GM21390 (cell line): ENCODE data around the gene HSPA12B.

Source experiments
- ATAC-seq: cut with Tn5 transposase; IDR thresholded peaks from one replicate; pipeline ENCODE4 v1.9.1; 2021; ENCODE audit not compliant: unreplicated experiment

HSPA12B gene

DNA sequence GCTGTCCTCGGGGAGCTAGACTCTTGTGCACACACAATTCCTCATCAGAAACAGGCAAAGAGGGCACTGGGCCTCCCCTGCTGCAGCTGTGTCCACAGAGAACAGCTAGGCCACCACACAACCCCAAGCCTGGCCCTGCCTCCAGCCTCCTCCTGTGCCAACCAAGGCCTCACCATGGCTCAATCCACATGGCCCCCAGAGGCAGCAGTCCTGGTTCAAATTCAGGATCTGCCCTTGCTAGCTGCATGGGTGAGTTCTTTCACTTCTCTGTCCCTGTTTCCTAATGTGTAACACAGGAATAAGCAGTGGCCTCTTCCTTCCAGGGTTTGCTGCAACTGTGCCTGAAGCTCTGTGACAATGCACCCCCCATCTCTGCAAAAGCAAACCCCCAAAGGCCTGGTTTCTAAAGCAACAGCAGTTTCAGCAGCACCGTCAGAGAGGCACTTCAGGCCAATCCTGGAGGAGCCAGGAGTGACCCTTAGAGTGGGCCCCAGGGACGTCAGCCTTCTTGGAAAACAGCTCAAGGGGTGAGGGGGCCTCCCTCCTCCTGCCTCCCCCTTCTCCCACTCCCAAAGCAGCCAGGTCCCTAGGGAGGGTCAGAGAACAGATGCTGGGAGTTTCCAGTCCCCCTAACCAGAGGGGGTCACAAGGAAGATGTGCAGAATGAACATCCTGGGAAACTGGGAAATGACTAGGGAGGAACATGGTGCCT is 32.8 kb downstream of the HSPA12B start:
- ATAC-seq = no peak

DNA sequence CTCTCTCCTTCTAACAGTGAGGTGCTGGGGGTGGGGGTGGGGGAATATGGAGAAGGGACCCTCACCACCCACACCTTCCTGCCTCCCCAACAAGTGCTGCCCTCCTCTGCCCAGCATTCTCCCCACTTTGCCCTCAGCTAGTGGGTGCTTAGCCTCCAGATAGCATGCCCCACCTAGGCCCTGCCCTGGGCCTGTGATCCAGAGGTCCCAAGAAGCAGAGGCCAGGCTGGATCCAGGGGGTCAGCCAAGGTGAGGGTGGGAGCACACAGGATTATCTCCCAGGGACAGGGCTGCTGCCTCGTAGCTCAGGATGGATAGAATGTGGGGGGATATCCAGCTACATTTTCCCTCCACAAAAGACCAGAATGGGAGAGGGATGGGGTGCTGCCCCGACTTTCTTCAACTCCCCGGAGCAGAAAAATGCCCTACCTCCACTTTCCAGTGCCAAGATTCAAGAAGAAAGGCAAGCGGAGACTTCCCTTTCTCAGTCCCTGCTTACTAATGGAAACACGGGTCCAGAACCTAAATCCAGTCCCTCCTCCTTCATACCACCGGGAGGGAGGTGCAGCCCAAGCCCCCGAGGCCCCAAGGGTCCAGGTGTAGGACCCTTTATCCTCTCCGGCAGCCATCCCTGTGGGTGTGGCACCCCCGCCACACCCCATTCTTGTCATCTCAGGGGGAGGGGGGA is 34.1 kb downstream of the HSPA12B start:
- no peak for ATAC-seq

DNA sequence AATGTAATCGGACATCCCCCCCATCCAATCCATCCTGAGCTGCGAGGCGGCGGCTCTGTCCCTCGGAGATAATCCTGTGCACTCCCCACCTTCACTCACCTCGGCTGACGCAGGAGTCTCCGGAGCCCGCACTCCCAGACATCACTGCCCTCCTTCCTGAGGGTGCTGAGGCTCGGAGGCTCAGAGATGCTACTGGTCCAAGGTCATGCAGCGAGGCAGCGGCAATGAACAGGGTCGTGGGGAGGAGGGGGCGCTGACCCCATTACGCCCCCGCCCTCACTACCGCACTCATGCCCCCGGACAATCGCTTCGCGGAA is 34.6 kb downstream of the HSPA12B start:
- ATAC-seq = no peak

DNA sequence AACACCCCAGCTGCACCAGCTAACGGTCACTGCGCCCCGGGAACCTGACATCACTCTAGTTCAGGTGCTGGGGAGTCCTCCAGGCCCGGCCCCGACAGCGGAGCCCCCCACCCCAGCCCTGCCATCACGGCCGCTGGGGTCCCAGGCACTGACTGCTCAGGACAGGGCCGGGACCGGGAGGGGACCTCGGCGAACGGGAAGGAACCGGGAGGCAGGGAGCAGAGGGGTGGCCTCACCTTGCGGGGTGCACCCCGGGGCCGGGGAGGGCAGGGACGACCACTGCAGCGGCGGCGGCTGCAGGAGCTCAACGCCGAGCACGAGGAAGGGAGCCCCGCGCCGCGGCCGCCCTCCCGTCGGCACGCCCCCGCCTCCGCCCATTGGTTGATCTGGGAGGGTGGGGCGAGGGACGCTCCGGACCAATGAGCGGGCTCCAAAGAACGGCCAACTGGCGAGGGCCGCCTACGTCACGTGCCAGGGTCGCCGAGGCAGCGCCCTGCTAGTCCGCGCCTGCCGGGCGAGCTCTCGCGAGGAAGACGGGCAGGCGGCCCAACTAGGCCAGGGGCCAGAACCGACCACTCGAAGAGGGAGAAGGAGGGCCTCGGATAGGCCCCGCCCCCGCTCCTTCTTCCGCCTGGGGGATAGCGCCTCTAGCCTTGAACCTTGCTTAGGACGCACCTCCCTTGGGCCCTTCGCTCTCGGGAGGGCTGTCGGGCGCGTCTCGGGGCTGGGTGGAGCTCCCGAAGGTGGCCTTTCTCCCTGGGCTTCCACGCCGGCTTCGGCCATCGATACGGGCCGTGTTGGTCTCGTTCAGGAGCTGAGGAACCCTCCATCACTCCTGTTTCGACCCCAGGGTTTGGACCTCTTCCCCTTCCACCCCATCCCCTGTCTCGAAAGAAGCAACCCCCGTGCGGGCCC is 35.2 kb downstream of the HSPA12B start, which contains the start of gene ADISSP:
ADISSP (minus strand) TSS at position 327 of the 915 bp plus-strand sequence. CDS start 7,653 bp downstream, outside the sequence.
- ATAC-seq = peak; percentile 94

DNA sequence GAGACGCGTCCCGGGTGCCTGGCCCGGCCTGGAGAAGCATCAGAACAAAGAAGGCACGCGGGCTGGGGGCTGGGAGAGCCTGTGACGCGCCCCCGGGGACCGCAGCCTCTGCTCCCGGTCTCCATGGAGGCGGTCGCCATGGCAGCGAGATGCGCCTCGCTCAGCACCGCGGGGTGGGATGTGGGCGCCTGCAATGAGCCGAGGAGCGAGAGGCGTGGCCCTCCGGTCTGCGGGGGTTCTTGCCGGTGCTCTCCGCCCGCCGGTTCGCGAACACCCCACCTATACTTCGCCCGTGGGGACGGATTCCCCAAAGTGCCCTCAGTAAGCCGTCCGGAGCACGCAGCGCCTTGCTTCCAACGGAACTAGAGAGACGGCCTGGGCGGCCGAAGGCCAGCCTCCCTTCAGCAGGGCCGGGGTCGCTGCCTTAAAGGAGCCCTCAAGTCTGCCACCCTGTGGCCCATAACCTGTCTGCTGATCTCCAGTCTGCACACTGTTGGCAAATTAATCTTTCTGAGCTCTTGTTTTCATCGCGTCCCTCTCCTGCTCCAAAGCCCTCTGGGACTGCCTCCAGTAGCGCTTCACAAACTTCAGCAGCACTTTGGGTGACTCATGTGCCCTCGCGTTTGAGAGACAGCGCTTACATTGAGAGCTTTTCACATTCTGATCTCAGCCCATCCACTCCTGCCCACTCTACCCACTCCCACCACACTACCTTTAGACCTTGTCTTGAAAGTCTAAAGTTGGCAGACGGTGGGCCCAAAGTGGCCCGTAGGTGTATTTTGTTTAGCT is 36.1 kb downstream of the HSPA12B start:
- ATAC-seq = peak; percentile 36

DNA sequence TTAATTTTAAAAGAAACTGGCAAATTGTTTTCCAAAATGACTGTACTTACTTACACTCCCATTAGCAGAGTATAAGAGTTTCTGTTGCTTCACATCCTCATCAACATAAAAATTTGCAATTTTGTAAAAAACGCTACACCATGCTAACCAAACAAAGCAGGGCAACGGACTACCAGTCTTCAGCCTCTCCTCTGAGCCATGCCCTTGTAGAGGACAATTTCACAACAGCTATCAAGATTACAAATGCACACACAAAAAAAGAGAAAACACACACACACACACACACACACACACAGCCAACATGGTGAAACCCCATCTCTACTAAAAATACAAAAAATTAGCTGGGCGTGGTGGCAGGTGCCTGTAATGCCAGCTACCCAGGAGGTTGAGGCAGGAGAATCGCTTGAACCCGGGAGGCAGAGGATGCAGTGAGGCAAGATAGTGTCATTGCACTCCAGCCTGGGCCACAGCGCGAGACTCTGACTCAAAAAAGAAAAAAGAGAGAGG is 39.1 kb downstream of the HSPA12B start:
- no peak for ATAC-seq

DNA sequence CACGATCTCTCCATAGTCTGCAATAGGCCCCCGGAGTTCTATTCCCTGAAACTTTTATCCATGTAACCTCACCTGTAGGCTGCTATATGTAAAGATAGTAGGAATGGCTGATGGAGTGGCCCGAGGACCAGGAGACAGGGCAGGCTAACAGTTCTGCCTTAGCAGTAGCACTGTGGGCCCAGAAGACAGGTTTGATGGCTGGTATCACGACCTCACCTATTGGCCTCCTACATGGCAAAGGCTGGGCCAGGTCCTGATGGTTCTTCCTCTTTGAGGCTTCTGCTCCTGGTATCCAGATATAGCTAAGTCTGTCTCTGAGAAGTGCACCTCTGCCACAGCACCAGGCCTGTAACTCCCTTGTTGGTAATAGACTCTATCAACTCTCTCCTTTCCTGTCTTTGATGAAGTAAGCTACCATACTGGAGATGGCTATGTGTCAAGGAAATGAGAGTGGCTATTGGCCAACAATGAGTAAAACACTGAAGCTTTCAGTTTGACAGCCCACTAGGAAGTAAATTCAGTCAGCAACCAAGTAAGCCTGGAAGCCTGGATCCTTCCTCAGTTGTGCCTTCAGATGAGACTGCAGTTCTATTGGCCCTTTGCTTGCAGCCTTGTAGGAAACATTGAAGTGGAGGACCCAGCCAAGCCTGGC is 43.1 kb downstream of the HSPA12B start:
- no peak for ATAC-seq

DNA sequence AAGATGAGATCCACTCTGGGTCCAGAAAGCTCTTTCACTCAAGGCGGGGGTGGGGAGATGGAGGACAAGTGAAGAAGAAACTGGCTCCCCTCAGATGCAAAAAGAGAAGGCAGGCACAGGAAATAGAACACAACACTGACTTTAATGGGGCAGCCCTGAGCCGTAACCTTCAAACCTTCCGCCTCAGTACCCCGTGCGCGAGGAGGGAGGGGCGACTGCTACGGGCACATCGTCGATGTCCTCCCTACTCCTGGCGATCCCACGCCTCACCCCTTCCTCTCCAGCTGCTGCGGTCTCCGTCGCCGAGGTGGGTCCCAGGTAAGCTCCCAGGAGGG is 44.9 kb downstream of the HSPA12B start:
- ATAC-seq = peak; percentile 12

DNA sequence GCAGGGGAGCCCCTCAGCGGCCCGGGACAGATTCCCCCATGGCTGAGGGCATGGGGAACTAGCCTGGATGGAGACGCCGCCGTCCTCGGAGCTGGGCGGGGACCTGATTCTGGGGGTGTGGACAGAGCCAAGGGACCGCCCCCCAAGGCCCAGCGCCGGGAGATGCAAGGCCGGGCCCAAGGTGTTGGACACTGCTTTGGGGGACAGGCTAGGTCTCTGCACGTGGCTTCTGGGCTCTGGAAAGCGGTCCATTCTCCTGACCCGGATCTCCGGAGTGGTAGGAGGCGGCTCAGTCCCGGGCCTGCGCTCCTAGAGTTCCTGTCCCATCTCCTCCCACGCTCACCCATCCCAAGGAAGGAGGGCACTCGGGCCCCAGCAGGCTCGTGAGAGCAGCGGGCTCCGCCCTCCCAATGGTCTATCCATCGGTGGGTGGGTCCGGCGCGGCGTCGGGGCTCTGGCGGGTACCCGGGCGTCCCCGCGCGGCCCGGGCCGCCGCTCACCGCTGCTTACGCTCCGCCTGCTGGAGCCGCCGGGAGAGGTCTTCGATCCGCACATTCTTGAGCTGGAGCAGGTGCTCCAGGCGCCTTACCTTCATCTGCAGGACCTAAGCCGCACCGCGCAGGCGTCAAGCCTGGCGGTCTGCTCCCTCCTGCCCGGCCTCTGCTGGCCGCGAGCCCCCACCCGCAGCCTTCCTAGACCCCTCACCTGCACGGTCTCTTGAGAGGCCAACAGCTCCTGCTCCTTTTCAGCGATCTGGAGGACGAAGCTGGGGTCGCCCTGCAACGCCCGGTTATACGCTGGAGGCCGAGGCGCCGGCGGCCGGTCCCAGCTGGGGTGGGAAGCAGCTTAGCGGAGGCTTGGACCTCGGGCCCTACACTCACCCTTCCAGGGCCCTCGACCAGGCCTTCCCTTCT is 45.5 kb downstream of the HSPA12B start:
- ATAC-seq = peak; percentile 49

DNA sequence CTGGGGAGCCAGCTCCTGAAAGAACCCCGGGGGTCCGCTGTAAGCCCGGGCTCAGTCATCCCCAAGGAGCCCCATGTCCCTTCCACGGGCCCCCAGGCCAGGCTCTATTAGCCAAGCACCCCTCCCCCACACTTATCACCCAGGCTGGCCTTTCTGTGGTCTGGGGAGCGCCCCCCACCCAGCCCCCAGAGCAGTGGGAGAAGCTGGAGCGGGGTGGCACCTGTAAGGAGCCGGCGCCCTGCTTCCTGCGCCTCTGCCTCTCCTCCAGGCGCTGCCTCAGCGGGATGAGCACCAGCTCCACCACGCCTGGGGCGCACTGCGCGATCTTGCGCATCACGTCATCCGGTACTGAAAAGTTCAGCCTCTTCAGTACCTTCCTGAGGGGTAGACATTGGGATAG is 46.5 kb downstream of the HSPA12B start:
- no peak for ATAC-seq

DNA sequence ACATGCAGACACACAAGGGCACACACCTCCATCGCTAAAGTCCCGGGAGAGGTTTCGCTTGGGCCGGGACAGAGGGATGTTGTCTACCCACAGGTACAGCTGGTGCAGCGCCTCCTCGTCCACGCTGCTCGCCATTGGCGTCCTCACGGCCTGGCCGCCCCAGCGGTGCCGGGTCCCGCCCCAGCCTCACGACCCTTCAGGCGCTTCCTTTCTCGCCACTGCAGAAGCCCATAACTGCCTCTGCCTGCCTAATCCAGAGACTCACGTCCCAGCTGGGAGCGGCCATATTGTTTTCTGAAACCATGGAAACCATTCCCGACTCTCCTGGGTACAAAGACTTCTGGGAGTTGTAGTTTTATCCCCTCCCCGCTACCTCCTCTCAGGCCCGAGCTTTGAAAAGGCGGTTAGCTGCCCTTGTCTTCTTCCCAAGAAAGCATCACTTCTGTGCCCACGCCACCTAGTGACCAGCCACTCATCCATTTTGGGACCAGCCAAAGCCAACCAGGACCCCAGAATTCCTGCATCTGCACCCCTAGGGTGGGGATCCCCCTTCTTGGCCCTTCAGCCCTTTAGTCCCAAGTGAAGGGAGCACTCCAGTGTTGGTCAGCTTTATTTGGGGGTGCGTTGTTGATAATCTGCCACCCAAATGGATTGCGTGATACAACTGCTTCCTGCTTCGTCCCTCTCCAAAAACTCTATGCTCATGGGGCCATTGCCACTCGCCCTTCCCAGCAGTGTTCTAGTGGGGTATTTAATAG is 48.8 kb downstream of the HSPA12B start, which contains the start of gene SPEF1:
SPEF1 (minus strand) TSS at position 296 of the 758 bp plus-strand sequence; CDS start at position 135, 161 bp downstream.
- ATAC-seq = peak; percentile 59

DNA sequence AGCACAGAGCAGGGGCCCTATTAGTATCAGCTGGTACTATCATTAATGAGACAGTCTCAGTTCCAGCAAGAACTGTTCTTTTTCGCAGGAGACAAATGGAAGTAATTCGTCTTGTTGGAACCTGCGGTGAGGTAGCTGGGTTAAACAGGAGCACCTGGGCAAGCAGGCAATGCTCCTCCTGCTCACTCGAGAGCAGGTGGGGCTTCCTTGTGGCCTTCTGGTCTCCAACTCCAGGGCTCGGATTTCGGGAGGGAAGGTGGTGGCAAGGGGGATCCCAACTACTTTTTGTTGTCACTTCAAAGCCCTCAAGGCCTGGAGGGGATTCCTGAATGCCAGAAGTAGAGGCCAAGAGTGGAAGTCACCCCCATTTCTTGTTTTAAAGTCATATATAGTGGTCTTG is 50.1 kb downstream of the HSPA12B start:
- ATAC-seq = no peak

DNA sequence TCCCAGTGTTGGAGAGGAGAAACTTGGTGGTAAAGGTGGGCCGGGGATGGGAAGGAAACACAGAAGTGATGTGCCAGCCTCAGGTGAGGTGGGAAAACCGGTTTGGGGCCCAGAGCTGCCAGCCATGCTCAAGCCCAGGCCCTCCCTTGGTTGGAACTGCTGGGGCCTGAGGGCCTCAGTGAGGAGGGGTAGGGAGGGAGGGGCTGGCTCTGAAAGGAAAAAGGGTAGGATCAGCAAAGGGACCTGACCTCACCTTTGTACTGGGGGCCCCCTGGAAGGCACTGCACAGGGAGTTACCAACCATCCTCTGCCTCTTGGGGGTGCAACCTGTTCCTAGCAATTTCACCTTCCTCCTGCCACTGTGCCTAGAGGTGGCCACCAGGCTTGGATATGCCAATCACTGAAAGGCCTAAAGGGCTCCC is 50.6 kb downstream of the HSPA12B start:
- ATAC-seq = no peak

DNA sequence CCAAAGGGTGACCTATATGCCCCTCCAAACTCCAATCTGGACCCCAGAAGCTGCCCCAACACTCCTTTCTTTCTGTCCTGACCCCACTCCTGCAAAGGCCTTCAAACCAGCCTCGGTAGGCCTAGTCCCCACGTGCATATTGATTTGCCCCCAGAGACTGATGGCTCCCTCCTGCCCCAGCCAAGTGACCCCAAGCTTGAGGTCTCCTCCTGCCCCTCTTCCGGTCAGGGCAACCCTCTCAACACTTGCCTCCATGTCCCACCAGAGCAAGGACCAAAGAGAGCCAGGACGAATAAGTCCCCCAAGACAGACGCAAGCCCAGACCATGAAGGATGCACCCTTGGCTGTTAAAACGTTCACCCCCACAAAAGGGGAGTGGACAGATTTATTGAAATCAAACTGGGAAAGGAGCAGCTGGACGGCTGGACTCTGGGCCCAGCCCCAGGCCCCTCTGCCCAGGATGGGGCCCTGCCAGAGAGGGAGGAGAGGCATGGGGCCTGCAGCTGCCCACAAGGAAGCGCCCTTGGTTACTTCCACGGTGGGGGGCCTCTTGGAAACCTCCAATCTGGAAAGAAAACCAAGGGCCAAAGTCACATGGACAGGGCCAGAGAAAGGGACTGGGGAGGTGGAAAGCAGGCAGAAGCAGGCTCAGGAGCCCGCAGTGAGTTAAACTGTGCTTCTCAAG is 51.2 kb downstream of the HSPA12B start:
- no peak for ATAC-seq

DNA sequence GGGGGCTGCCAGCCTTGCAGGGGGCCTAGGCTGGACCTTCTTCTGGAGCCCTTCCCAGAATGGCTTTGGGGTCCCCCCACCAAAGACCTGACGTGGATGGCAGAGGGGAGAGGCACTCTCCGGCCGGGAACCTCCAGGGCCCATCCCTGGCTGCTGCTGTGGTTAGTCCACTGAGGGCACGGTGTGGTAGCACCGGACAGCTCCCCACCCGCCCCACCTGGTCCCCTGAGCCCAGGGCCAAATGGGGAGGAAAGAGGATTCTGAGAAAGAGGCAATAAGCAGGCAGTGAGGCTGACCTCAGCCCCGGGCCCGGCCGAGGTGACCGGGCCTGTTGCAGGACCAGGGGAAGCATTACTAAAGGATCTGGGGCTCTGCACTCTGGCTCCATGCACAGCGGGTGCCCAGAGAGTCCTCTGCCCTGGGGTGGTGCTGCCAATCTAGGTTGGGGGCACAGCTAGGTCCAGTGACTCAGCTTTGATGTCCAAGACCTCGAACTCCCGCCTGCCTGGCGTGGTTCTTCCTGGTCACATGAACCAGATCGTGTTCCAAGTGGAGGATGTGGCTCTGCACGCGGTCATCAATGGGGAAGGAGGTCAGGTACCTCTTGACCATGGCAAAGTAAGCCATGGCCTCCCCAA is 51.9 kb downstream of the HSPA12B start:
- no peak for ATAC-seq

DNA sequence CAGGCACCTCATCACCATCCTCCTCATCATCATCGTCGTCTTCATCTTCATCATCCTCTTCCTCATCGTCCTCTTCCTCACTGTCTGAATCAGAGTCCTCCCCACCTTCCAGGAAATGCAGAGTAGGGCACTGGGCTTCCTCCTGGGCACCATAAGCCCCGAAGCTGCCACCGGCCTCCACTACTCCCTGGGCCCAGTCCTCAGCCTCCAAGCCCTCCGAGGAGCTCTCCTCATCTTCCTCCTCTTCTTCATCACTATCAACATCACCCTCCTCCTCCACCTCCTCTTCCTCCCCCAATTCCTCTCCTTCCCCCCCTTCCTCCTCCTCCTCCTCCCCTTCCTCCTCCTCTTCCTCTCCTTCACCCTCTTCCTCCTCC is 52.4 kb downstream of the HSPA12B start:
- ATAC-seq = no peak
